Measurements from ENCODE around the gene TKTL2.
"Not testable (repeated sequence)": the region's sequence is repeated elsewhere in the genome, so short reads cannot be mapped to it uniquely, and the experiment has no call there.

TKTL2 gene

GRCh38 chr4:163473576-163473975 is at the start of gene TKTL2:
TKTL2 (minus strand) TSS chr4:163473754; CDS start chr4:163473734, 20 bp downstream.
- no peak for DNase-seq

- no peak for DNase-seq
Measured at GRCh38 chr4:163515198-163515597, 41.6 kb upstream of the TKTL2 start.

GRCh38 chr4:163505374-163505773 is 31.8 kb upstream of the TKTL2 start:
- DNase-seq, result no peak

GRCh38 chr4:163500586-163500985 is 27.0 kb upstream of the TKTL2 start:
- no peak for DNase-seq

- DNase-seq, result no peak
Measured at GRCh38 chr4:163495900-163496299, 22.3 kb upstream of the TKTL2 start.

- peak; percentile 82 to 93 for DNase-seq
Measured at GRCh38 chr4:163494360-163495241, 21.0 kb upstream of the TKTL2 start, which contains the start of gene TMA16. TMA16 (plus strand) TSS chr4:163494690; CDS start chr4:163494802, 112 bp downstream.

- peak; percentile 60 to 64 for DNase-seq
Measured at GRCh38 chr4:163493643-163494359, 20.2 kb upstream of the TKTL2 start.

- DNase-seq, result no peak
Measured at GRCh38 chr4:163492951-163493504, 19.5 kb upstream of the TKTL2 start.

GRCh38 chr4:163489929-163490328 is 16.4 kb upstream of the TKTL2 start:
- DNase-seq, result no peak

GRCh38 chr4:163486321-163486720 is 12.8 kb upstream of the TKTL2 start:
- no peak for DNase-seq

GRCh38 chr4:163485589-163485988 is 12.0 kb upstream of the TKTL2 start:
- DNase-seq, result no peak

- peak in 1 of 2 donors; percentile 75 for DNase-seq
Measured at GRCh38 chr4:163484906-163485305, 11.4 kb upstream of the TKTL2 start.

- peak; percentile 59 to 65 for DNase-seq
Measured at GRCh38 chr4:163482190-163482589, 8.6 kb upstream of the TKTL2 start.

GRCh38 chr4:163476761-163477438 is 3.3 kb upstream of the TKTL2 start:
- DNase-seq, result no peak

GRCh38 chr4:163474027-163474426 is 473 bp upstream of the TKTL2 start:
- DNase-seq, result no peak

GRCh38 chr4:163473130-163473529 is 424 bp downstream of the TKTL2 start:
- no peak for DNase-seq

GRCh38 chr4:163470391-163470790 is 3.2 kb downstream of the TKTL2 start:
- DNase-seq, result peak in 1 of 2 donors; percentile 62

- no peak for DNase-seq
Measured at GRCh38 chr4:163467082-163467770, 6.3 kb downstream of the TKTL2 start.

- no peak for DNase-seq
Measured at GRCh38 chr4:163462556-163462955, 11.0 kb downstream of the TKTL2 start.

- no peak for DNase-seq
Measured at GRCh38 chr4:163448540-163449203, 24.9 kb downstream of the TKTL2 start.

GRCh38 chr4:163447481-163447880 is 26.1 kb downstream of the TKTL2 start:
- no peak for DNase-seq

- DNase-seq, result not testable (repeated sequence)
Measured at GRCh38 chr4:163447023-163447422, 26.5 kb downstream of the TKTL2 start.

Data from inflammatory macrophage treated with lipopolysaccharide for 1 hour (primary cell).